Chondrocyte (in vitro differentiated cells): Measurements from ENCODE around the gene WFDC1. TPM values are rescaled to one million over a fixed set of nuclear protein-coding genes. Genes with fewer than 3 reads are reported as not detected.
A peak's percentile ranks its signal among the peaks of the same experiment; 100 is the strongest.

ENCODE experiments used
- DNase-seq: peaks from one replicate; pipeline ENCODE4 v3.0.0; 2021; ENCODE audit warnings: mixed read lengths, low spot score
- H3K27ac Mint-ChIP-seq: one replicate; pipeline ENCODE4 v1.8.0; 2021; ENCODE audit warnings: mild to moderate bottlenecking, moderate library complexity, mixed read lengths; ENCODE audit not compliant: unreplicated experiment
- H3K27me3 Mint-ChIP-seq: 2 replicates; pipeline ENCODE4 v1.8.0; 2021; ENCODE audit warnings: low read depth, mixed read lengths
- H3K36me3 Mint-ChIP-seq: 2 replicates; pipeline ENCODE4 v1.8.0; 2021; ENCODE audit warnings: low read depth, mixed read lengths
- H3K4me1 Mint-ChIP-seq: 2 replicates; pipeline ENCODE4 v1.8.0; 2021; ENCODE audit warnings: low read depth, mild to moderate bottlenecking, mixed read lengths
- H3K4me3 Mint-ChIP-seq: one replicate; pipeline ENCODE4 v1.8.0; 2021; ENCODE audit warnings: mild to moderate bottlenecking, moderate library complexity, mixed read lengths; ENCODE audit not compliant: unreplicated experiment
- H3K9me3 Mint-ChIP-seq: 2 replicates; pipeline ENCODE4 v1.8.0; 2021; ENCODE audit warnings: low read depth, mixed read lengths
- total RNA-seq: library from RNA; stranded (reverse); gene quantifications from 3 replicates; pipeline ENCODE4 v1.2.1, GENCODE V29; 2021
- TF ChIP-seq, protein P1 (sequence below): fragments of 200-600 bp; sonication (generic); IDR thresholded peaks from 2 replicates; pipeline ENCODE4 v1.5.0; 2021; ENCODE audit warnings: antibody characterized with exemption, mild to moderate bottlenecking, moderate library complexity

WFDC1 gene
- total RNA-seq, 1 donor from 2014 or later = 5.6 TPM

DNA sequence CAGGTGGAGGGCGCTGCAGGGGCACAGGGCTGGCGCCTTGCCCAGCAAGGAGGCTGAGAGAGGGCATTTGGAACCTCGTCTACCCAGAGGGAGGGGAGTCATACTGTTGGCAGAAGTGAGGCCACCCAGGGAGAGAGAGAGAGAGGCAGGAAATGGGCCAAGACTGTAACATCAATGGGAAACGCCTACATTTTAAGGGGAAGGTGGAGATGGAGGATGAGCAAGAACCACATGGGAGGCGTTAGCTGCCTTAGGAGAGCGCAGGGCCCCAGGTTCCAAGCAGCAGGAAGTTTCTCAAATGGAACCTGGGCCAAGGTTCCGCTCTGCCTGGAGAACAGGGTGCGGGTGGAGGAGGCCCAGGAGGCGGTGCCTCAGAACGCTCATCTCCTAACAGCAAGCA lies 2.7 kb upstream of the WFDC1 start:
- H3K9me3 Mint-ChIP-seq = peaks cover 6% of the 10 kb centered on the region
- H3K27me3 Mint-ChIP-seq = peaks cover 19% of the 10 kb centered on the region
- no peak overlapping the region for H3K4me3 Mint-ChIP-seq
- TF ChIP-seq, protein P1, sequence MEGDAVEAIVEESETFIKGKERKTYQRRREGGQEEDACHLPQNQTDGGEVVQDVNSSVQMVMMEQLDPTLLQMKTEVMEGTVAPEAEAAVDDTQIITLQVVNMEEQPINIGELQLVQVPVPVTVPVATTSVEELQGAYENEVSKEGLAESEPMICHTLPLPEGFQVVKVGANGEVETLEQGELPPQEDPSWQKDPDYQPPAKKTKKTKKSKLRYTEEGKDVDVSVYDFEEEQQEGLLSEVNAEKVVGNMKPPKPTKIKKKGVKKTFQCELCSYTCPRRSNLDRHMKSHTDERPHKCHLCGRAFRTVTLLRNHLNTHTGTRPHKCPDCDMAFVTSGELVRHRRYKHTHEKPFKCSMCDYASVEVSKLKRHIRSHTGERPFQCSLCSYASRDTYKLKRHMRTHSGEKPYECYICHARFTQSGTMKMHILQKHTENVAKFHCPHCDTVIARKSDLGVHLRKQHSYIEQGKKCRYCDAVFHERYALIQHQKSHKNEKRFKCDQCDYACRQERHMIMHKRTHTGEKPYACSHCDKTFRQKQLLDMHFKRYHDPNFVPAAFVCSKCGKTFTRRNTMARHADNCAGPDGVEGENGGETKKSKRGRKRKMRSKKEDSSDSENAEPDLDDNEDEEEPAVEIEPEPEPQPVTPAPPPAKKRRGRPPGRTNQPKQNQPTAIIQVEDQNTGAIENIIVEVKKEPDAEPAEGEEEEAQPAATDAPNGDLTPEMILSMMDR = no peak
- H3K27ac Mint-ChIP-seq = peak overlapping the region; percentile 45
- peaks cover 46% of the 10 kb centered on the region for H3K4me1 Mint-ChIP-seq
- no peaks in the 10 kb centered on the region for H3K36me3 Mint-ChIP-seq
- no peak for DNase-seq

DNA sequence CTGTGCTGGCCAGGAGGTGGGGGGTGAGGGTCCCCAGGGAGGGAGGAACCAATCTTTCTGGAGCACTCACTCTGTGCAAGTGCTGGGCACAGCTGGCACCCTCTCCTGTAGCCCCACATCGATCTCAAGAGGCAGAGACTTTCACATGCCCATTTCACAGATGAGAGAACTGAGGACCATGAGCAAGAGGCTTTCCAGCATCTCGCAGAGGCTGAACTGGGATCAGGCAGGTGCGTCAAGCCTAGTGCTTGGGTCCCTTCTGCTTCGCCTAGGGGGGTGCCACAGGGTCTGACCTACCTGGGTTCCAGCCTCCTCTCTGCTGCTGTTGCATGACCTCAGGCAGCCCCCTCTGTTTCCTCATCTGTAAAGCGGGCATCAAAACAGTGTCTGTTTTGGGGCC lies 1.3 kb upstream of the WFDC1 start:
- Mint-ChIP-seq H3K4me3 (no peak overlapping the region), H3K27me3 (peaks cover 15% of the 10 kb centered on the region), H3K4me1 (peaks cover 45% of the 10 kb centered on the region), H3K27ac (no peak overlapping the region), H3K36me3 (no peaks in the 10 kb centered on the region), H3K9me3 (peaks cover 2% of the 10 kb centered on the region)
- DNase-seq = no peak
- TF ChIP-seq, protein P1 = no peak

DNA sequence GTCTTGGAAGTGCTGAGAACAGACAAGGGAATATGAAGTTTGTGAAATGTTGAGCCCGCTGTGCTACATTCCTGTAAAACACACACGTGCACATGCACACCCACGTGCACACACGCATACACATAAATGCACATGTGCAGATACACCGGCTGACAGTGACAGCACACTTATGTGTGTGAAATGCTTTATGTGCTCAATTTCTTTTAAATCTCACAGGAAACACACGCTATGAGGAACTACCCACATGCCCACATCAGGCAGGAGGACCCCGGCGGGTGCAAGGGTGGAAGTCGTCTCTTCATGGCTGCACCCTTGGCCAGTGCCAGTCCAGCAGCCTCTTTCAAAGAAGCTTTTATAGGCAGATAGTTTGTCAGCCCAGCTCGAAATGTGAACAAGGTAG lies 561 bp upstream of the WFDC1 start:
- peak overlapping the region; percentile 6 for H3K27ac Mint-ChIP-seq
- H3K9me3 Mint-ChIP-seq = no peaks in the 10 kb centered on the region
- H3K4me3 Mint-ChIP-seq = peak overlapping the region; percentile 51
- H3K4me1 Mint-ChIP-seq = peaks cover 45% of the 10 kb centered on the region
- no peaks in the 10 kb centered on the region for H3K36me3 Mint-ChIP-seq
- TF ChIP-seq, protein P1 = no peak
- no peak for DNase-seq
- H3K27me3 Mint-ChIP-seq = peaks cover 13% of the 10 kb centered on the region

DNA sequence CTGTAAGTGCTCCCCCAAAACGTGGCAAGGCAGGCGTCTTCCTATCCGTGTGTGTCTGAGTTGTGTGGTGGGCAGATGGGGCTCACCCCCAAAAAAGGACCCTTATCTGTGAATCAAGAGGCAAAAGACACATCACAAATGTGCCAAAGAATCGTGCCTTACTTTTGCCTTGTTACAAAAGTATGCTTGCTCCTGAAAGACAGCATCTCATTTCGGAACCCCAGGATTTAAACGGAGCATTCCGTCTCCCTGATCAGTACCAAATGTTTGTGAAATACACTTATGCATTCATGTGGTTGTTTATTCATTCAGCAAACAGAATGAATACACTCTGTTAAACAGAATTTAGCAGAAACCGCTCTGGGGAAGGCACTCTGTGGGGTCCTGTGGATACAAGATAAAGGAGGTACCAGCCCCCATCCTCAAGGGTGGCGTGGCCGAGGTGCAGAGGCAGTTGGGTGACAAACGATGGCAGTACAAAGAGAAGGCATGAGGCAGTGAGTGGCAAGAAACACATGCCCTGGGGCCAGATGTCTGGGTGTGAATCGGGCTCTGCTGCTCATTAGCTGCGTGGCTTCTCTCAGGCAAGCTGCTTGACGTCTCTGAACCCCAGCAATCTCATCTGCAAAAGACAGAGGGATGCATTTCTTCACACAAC lies 654 bp downstream of the WFDC1 start:
- no peak for DNase-seq

DNA sequence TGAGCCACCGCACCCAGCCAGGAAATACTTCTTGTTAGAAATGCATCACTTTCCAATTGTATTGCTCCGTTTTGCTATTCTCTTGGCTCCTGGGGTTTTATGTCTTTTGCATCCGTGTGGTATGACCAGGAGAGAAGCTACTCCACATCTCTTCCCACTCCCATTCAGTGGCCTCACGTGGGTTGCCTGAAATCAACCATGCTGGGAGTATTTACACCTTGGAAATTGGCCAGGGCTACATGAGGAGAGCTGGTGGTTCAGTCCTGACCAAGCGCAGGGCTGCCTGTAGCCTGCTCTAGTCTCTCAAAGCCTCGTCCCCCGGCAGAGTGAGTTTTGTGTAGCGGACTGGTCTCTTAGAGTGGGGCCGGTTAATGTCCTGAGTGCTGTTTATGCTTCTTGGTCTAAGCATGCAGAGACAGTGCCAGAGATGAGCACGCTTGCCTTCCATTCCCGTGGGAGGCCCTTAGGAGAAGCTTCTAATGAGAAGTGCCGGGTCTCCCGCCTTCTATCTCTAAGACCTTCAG lies 3.8 kb downstream of the WFDC1 start:
- no peak for DNase-seq
- Mint-ChIP-seq H3K27me3 (peaks cover 36% of the 10 kb centered on the region), H3K36me3 (no peaks in the 10 kb centered on the region), H3K27ac (no peak overlapping the region), H3K4me3 (no peak overlapping the region), H3K9me3 (no peaks in the 10 kb centered on the region), H3K4me1 (peaks cover 29% of the 10 kb centered on the region)
- TF ChIP-seq, protein P1 = no peak

More for the DNA sequence above, 654 bp downstream of the WFDC1 start:
- H3K4me1 Mint-ChIP-seq = peaks cover 35% of the 10 kb centered on the region
- peak overlapping the region; percentile 51 for H3K4me3 Mint-ChIP-seq
- no peaks in the 10 kb centered on the region for H3K9me3 Mint-ChIP-seq
- H3K36me3 Mint-ChIP-seq = no peaks in the 10 kb centered on the region
- no peak overlapping the region for H3K27ac Mint-ChIP-seq
- TF ChIP-seq, protein P1 = no peak
- peaks cover 17% of the 10 kb centered on the region for H3K27me3 Mint-ChIP-seq
